ENCODE data around the gene BRD4.

Gene BRD4

DNA sequence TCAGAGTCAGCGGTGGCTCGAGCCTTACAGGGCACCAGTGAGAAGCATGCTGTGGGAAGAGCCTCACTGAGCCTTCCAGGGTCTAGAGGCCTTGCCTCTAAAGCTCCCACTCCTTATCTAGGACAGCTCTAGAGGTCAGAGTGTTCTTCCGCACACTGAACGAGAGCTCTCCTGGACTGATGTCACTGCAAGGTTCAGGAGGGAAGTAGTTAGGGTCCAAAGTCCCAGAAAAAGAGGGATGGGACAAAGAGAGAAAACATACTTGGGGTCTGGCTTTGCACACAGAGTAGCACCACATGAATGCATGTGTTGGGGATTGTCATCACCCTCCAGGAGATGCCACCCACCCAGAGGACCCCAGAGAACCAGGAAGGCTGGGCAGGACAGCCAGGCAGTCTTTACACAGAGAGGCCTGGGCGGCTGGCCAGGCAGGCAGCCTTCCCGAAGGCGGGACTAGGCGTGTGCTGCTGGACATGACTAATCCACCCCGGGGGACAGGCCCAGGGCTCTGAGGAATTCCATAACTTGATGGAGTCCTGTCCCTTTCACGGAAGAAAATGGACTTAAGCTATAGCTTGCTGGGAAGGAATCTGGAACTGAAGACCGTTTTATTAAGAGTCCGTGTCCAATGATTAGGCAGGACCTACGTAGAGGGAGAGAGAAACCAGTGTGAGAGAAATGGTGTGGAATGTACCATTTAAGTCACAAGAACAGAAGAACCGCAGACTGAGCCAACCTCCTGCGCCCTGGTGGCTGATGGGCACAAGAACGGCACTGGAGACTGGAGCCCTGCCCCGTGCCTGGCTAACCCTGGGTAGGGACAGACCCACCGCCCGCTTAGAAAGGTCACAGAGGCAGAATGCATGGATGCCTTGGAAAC, 83.5 kb downstream of the BRD4 start:
- no peak for DNase-seq (ENCODE audit: low read depth in 3 of 3)

DNA sequence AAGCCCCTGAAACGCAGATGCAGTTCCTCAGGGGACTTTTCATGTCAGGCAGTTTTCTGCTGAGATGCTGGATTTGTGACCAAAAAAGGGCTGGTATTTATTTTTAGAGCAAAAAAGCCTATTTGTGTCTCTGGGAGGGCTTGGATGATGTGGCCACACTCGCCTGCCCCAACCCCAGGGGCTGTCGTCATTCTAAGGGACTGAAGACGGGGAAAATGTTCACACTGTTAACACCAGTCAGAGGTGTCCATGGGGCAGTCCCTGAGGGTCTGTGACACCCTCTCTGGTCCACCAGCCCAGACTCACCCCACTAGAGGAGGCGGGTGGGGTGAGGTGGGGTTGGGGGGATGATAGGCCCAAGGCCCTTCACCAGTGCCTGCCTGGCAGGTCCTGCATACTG, 84.2 kb downstream of the BRD4 start:
- DNase-seq (ENCODE audit: low read depth in 3 of 3), result no peak

DNA sequence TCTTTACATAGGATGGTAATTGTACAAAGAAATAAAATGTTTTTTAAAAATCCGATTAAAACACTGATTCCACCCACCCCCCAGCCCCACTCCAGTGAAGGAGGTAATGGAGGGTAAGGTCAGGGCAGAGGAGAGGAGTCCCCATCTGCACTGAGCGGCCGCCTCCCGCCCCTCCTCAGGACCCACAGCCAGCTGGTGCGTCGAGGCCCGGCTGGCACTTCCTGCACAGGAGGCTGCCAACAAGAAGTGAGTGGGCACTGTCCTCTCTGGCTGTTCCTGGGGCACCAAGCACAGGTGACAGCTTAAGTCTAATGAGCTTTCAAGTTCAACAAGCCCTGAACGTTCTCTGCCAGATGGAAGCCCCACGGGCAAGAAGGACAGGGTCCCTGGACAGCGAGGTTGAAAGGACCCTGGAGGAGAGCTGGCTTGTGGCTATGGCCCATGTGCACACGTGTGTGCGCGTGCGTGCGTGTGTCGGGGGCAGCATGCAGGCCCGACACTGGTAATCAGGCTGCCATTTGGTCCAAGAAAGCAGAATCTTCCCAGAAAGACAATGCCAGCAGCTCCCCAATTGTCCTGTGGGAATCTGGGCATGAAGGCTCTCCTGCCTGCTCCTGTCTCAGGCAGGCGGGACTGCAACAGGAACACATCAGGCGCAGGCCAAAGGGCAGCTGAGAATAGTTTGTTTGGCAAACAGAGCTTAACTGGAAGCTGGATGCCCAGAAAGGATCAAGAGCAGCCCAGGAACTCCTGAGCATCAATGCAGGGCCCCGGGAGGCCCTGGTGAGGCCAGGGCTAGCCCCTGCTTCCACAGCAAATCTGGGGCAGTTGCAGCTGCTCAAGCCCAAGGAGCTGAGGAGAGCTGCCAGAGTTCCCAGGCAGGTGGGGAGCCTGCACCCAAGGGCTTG, 85.0 kb downstream of the BRD4 start:
- DNase-seq (ENCODE audit: low read depth in 3 of 3), result no peak

DNA sequence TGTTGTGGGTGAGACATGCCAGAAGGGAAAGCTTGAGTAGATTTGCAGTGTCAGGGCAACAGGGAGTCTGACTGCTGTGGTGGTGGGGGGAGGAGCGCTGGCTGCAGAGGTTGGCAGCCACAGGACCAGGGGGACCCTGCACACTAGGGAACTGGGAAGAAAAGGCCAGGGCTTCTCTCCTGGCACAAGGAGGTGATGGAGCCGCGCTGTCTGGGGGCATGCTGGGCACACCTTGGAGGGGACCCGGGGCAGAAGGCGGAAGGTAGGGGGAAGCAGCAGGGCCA, 86.2 kb downstream of the BRD4 start:
- no peak for DNase-seq (ENCODE audit: low read depth in 3 of 3)

DNA sequence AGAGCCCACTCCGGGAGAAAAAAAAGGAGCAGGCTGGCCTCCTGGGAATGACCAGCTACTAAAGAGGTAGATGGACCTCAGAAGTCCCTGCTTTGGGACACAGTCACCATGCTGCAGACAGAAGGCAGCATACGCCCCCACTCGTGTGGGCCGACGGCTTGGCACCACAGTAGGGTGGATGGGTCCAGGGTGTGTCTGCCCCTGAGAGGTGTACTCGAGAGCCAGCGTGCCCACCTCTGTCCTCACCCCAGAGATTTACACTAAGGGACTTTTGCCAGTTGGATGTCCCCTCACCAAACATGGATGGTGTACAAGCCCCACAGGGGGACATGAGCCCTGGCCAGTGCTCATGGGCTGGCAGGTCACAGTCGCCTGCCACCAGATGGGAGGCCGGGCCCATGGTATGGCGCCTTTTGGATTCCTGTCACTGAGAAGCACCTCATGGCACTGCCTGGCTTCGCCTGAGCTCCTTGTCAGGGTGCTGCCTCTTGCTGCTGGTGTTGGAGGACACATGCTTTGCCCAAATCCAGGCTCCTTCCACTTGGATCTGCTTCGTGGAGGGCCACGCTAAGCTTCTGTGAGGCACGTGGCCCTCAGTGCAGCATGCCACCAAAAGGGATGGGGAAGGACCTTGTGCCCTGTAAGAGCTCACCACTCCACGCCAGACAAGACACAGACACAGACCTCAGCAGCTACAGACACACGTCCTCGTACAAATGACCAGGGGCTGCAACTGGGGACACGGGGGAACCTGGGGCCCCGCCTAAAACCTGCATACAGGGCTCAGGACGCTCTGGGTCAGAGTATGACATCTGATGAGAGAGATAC, 86.8 kb downstream of the BRD4 start:
- no peak for DNase-seq (ENCODE audit: low read depth in 3 of 3)

DNA sequence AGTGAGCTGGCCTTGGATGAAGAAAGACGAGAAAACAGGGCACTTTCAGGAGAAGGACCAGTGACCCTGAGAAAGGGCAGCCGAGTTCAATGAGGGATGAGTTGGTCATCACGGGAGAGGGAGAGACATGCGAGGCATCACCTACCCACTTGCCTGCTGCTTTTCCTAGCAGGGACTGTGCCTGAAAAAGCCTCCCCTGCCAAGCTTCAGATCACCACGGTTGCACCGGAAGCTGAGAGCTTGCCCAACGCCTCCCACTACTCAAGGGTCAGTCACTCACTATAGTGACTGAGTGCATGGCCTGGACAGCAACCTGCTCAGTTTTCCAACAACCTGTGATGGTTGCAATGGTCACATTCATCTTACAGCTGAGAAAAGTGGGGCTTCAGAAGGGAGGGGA, 87.5 kb downstream of the BRD4 start:
- no peak for DNase-seq (ENCODE audit: low read depth in 3 of 3)

DNA sequence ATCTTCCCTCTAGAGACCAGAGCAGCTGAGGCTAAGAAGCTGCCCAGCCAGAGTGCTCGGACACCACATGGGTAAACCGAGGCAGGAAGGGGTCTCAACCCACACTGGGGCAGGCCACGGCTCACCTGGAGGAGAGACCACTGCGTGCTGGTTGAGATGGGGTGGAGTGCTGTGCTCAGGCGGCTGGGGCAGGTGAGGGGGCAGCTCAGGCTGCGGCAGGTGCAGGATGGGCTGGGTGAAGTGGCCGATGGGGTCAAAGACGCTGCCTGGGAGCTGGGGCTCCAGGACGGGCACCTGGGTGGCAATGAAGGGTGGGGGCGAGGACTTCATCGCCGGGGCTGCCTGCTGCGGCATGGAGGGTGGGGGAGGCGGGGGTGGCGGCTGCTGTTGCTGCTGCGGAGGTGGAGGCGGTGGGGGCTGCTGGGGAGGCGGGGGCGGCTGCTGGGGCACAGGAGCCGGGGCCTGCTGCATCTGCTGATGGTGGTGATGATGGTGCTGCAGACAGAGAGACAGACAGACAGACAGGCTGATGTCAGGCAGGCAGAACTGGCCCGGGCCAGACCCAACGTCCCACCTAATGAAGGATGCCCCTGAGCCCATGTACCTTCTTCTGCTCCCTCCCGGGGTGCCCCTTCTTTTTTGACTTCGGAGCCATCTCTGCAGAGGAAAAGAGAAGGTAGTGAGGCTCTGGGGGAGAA, 88.1 kb downstream of the BRD4 start:
- no peak for DNase-seq (ENCODE audit: low read depth in 3 of 3)

DNA sequence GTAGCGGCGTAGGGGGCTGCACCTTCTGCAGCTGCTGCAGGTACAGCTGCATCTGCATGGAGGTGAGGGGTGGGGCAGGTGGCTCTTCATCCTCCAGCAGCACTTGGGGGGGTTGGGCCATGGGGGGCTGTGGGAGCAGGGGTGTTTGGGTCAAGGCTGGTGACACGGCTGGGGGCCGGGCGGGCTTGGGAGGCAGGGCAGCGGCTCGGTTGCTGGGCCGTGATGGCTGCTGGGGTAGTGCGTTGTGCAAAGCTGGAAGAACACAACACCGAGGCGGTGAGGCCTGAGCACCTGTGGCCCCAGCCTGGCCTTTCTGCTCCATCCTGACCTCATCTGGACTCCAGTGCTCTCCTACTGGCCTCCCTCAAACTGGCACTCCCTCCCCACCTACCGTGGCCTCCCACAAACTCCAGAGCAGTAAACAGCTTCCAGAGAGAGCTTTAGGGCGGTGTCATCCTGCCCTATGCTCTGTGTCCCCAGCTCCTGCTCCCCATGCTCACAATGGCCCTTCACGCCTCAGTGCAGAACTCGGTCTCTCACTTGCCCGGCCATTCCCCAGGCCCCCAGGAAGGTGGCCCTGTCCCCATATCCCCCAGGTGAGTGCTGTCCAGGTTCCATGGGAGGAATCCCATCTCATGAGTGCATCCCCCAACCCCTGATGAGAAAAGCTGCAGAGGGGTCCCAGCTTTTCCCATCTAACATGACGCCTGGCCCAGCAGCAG, 88.9 kb downstream of the BRD4 start:
- DNase-seq (ENCODE audit: low read depth in 3 of 3), result no peak

DNA sequence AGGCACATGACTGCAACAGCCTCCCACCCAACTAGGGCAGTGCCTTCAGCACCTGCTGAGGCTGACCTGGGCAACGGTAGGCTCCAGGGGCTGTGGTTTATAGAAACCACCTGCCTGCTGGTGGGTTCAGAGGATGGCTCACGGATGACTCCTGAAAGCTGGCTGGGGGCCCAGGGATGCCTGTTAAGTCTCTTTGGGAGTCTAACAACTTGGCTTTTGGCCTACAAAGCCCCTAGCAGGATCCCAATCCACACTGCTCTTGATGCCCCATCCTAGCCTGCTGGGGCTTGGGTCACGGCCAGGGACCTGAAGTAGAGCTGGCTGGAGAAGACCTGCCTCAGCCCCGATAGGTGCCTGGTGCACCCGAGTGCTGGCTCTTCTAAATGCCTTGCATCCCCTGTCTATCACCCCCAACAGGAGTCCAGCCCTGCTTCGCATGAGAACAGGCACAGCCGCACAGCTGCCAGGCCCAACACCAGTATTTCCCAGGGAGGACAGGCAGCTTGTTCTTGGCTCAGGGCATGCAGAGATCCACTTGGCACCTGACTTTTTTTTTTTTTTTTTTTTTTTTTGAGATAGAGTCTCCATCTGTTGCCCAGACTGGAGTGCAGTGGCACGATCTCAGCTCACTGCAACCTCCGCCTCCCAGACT, 91.0 kb downstream of the BRD4 start:
- DNase-seq (ENCODE audit: low read depth in 3 of 3), result no peak

DNA sequence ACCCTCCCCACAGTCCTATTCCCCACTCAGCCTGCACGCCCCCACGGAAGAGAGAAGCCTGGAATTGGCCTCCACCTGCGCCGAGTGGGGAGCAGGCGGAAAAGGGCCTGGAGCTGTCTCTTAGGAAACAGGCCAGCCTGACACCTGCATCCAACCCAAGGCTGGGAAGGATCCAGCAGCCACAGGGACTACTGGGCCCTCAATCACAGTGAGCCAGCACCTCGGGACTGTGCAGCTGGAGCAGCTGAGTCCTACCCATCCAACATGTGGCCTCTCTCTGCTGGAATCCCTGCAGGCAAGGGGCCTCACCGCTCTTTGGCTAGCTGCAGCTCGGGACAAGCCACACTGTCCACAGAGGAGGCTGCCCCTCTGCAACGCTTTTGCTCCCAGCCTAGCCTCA, 91.8 kb downstream of the BRD4 start:
- no peak for DNase-seq (ENCODE audit: low read depth in 3 of 3)

DNA sequence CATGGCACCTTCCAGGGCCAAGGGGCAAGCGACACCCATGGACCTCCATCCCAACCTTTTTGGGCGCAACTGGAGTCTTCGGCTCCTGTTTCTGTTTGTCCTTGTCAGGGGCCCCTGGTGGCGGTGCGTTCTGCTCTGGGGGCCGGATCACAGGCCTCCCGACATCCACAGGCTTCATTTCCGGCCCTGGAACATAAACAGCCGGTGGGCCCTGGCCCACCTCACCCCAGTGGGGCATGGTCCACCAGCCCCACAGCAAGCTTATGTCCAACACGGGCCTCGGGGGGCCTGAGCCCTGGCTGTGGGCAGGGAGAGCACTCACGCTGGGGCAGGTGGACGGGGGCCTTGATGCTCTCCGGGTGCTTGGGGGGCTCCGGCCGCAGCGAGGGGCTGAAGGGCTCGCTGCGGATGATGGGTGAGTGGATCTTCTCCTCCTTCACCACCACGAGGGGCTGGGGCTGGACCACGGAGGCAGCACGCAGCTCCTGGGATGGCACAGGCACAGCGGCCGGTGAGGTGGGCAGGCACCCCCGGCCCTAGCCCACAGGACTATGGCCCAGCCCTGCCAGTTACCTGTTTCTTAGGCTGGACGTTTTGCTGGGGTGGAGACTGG, 92.9 kb downstream of the BRD4 start:
- no peak for DNase-seq (ENCODE audit: low read depth in 3 of 3)

DNA sequence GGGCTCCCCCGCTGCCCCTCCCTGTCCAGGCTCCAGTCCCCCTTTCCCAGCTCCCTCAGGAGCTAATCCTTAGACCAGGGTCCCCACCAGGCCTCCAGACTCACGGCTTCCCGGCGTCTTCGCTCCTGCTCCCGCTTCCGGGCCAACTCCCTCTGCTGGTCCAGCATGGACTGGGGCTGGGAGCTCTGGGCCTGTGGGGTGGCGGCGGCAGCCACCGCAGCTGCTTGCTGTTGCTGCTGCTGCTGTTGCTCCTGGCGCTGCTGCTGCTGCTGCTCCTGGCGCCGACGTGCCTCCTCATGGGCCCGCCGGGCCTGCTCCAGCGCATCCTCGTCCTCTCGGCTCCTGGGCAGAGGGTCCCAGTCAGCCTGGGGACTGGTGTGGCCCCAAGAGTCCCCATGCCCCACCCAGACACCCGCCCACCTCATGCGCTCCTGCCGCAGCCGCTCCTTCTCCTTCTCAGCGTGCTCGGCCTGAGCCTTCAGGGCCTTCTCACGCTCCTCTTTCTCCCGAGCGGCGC, 93.6 kb downstream of the BRD4 start:
- no peak for DNase-seq (ENCODE audit: low read depth in 3 of 3)

DNA sequence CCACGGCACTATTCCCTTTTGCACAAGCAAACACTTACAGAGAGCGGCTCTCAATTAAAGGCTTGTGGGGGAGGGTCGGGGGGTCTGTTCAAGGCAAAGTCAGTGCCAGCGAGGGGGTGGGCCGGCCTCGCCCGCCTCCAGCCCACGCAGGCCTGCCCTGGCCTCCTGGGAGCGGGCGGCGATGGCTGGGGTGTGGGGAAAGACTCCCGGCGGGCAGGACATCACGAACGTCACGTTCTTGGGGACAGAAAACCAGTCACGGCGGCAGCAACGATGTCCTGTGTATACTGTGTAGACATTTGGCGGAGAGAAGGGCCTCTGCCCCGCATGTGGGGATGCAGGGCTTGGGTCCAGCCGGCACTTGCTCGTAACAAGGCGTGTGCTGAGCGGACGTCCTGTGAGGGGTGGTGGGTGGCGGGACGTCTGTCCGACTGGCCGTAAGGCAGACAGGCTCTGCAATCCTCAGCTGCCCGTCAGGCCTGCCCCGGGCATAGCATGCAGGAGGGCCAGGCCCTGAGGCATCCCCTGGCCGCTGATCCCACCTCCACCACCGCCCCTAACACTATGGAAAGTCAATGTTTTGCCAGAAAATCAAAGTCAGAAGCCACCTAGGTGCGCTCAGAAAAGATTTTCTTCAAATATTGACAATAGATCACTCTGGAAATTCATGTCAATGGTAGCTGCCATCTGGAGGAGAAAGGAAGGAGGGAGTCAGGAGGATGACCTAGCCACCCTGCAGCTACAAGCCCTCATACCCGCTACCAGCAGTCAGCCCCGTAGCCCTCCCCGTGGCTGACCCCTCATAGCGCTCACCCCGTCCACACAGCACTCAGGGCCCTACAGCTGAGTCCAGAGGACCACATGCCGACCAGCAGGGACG, 94.3 kb downstream of the BRD4 start:
- no peak for DNase-seq (ENCODE audit: low read depth in 3 of 3)

DNA sequence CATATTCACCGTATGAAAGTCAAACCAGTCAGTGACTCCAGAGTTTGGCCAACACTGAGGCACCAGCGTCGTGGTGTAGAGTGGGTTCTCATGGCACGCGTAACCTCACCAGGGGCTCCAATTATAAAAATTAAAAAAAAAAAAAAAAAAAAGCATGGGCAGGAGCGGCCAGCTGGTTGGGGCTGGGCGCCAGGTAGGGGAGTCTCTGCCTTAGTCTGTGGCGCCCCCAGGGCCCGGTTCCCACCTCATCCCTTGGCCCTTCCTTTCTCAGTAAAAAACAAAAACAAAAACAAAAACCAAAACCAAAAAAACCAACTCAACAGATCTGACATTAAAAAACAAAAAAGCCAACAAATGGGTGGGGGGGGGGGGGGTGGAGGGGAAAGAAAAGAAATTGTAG, 95.5 kb downstream of the BRD4 start:
- no peak for DNase-seq (ENCODE audit: low read depth in 3 of 3)

DNA sequence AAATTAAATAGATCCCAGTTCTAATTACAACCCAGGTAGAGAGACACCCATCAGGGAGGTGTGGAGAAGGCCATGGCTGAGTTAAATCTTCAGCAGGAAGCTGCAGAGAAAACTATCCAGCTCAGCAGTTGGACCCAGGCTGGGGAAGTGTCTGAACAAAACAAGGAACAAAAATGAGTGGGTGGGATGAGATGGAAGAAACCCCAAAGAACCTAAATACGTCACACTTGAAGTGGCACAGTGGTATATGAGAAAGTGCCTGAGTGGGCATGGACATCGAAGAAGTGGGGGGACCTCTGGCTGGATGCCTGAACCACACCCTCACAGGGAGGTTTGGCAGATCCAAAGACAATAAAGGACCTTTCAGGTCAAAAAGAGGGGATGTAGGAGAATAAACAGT, 96.6 kb downstream of the BRD4 start:
- no peak for DNase-seq (ENCODE audit: low read depth in 3 of 3)

DNA sequence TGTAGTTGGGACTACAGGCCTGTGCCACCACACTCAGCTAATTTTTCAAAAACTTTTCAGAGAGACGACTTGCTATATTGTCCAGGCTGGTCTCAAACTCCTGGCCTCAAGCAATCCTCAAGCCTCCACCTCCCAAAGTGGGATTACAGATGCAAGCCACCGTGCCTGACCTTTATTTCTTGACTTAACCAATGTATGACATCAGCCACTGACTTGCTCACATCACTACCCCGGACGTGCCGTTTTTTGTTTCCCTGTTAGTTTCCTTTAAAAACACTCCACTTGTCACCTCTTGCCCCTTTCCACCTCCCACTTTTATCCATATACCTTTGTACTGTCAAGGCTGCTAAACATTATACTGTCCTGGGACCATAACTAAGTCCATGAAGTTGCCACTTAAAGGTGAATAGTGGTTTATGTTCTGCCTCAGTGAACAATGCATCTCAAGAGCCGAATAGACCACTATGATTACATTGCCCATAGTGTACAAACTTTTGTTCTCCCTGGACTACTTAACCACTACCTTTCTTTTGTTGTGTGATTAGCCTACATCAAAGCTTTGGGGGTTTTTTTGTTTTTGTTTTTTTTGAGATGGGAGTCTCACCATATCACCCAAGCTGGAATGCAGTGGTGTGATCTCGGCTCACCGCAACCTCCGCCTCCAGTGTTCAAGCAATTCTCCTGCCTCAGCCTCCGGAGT, 97.8 kb downstream of the BRD4 start:
- no peak for DNase-seq (ENCODE audit: low read depth in 3 of 3)

DNA sequence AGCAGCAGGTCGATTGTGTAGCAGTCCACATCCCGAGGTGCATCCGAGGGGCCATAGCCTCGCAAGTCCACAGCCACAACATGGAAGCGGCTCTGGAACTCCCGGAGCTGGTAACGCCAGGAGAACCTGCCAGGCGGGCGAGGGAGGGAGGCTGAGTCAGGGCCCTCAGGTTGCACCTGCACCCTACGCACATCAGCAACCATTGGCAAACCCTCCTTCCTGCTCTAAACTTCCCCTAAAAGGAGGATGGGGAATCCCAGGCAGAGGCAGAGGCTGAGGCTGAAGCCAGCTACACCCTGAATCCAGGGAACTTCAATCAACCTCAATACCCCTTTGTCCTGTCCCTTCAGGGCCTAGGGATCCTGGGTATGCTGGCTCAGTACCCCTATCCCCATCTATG, 101.1 kb downstream of the BRD4 start:
- no peak for DNase-seq (ENCODE audit: low read depth in 3 of 3)

DNA sequence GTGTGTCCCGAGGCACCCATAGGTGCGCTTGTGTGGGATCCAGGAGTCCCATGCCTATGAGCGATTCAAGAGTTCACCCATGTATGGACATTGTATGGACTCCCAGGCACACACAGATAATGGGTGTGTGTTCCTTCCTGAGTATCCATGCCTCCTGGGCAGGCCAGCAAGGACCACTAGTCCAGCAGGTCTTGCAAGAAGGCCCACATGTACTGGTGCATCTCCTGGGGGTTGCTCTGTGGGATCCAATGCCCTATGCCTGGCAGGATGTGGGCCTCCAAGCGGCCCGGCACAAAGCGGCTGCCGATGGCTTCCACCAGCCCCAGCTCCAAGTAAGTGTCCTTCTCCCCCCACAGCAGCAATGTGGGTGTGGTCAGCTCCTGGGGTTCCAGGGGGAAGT, 105.1 kb downstream of the BRD4 start:
- no peak for DNase-seq (ENCODE audit: low read depth in 3 of 3)
